A549 (cell line): ENCODE results near the gene NEMF.

Experiments
- CBX8 ChIP-seq: fragments of 200-600 bp; sonication (generic); IDR thresholded peaks from 2 replicates; pipeline ENCODE4 v1.6.1; 2016
- CEBPB ChIP-seq, 2 experiments: fragments of >200 bp in 1 of 2; sonication (Bioruptor Twin) in 1 of 2; formaldehyde crosslinking in 1 of 2; IDR thresholded peaks; 2 replicates each; pipeline ENCODE4 v1.6.1; 2012 to 2016
- CTCF ChIP-seq: fragments of >200 bp; sonication (Bioruptor Twin); formaldehyde crosslinking; IDR thresholded peaks from 3 replicates; pipeline ENCODE4 v1.5.1; 2016
- HMGXB4 ChIP-seq: fragments of 250-450 bp; sonication (Bioruptor Pico); IDR thresholded peaks from 2 replicates; pipeline ENCODE4 v1.5.0; 2021; ENCODE audit warnings: mild to moderate bottlenecking, moderate library complexity, borderline replicate concordance
- KDM1A ChIP-seq: fragments of 200-600 bp; sonication (generic); IDR thresholded peaks from 2 replicates; pipeline ENCODE4 v1.6.1; 2016; ENCODE audit warnings: low read depth, mild to moderate bottlenecking
- MAFK ChIP-seq: fragments of 450-650 bp; IDR thresholded peaks from 2 replicates; pipeline ENCODE4 v1.6.1; 2014; ENCODE audit not compliant: partially characterized antibody
- NFE2L2 ChIP-seq: fragments of 150-350 bp; conservative IDR thresholded peaks from 2 replicates; pipeline ENCODE4 v1.6.1; 2014; ENCODE audit warnings: low read length
- POLR2A ChIP-seq: IDR thresholded peaks from 2 replicates; pipeline ENCODE4 v1.6.1; 2012; ENCODE audit warnings: mild to moderate bottlenecking, low read length
- RAD21 ChIP-seq, 2 experiments: fragments of >200 bp in 1 of 2; sonication (Bioruptor Twin) in 1 of 2; formaldehyde crosslinking in 1 of 2; IDR thresholded peaks in 1 of 2; conservative IDR thresholded peaks in 1 of 2; 2 replicates in 1 of 2; 3 replicates in 1 of 2; pipeline ENCODE4 v1.6.1; 2012 to 2018; ENCODE audit warnings: inconsistent platforms in 1 of 2

- TF ChIP-seq POLR2A (no peak), CEBPB (IDR thresholded peaks at IDR 0.05) (no peak), RAD21 (conservative IDR thresholded peaks at IDR 0.05 in 1 of 2, IDR thresholded peaks at IDR 0.05 in 1 of 2) (no peak), MAFK (no peak), KDM1A (no peak), CTCF (no peak), CBX8 (no peak), HMGXB4 (CRISPR knock-in tag) (no peak), NFE2L2 (no peak)
These were observed 107.4 kb downstream of the NEMF start for GRCh38 chr14:49745191-49745590.
